Measurements from ENCODE around the gene UBE4B. TPM values are rescaled to one million over a fixed set of nuclear protein-coding genes. Genes with fewer than 3 reads are reported as not detected.

Gene UBE4B
- total and polyA plus RNA-seq, 2 of the 13 experiments (the other 11 are each of a cell fraction or from before 2014, with no cell fraction given), result 15.2 to 24.8 TPM

- TF ChIP-seq AFF4 (CRISPR knock-in tag; IDR thresholded peaks at IDR 0.05) (no peak), ZFP91 (CRISPR knock-in tag; IDR thresholded peaks at IDR 0.05; ENCODE audit: borderline replicate concordance) (no peak), HDAC2 (CRISPR knock-in tag; IDR thresholded peaks at IDR 0.05) (no peak), ZSCAN5A (CRISPR knock-in tag; IDR thresholded peaks at IDR 0.05; ENCODE audit: borderline replicate concordance) (no peak), ZNF441 (CRISPR knock-in tag; IDR thresholded peaks at IDR 0.05; ENCODE audit: borderline replicate concordance) (no peak), ZNF3 (CRISPR knock-in tag; IDR thresholded peaks at IDR 0.05) (no peak), ZNF510 (CRISPR knock-in tag; IDR thresholded peaks at IDR 0.05; ENCODE audit: low read depth) (no peak), TFDP1 (CRISPR knock-in tag; IDR thresholded peaks at IDR 0.05; ENCODE audit: borderline replicate concordance) (no peak), ZBTB7A (CRISPR knock-in tag; IDR thresholded peaks at IDR 0.05) (0 out of 2 replicates have a peak, but pooled peaks have one; percentile 1), ZMYM3 (CRISPR knock-in tag; IDR thresholded peaks at IDR 0.05) (no peak), NONO (IDR thresholded peaks at IDR 0.05) (no peak), NONO (CRISPR knock-in tag; conservative IDR thresholded peaks at IDR 0.05) (no peak), CEBPG (CRISPR knock-in tag; IDR thresholded peaks at IDR 0.05) (peak; percentile 52), NR3C1 (CRISPR knock-in tag; IDR thresholded peaks at IDR 0.05) (no peak), ZNF124 (CRISPR knock-in tag; IDR thresholded peaks at IDR 0.05) (no peak), ZNF644 (CRISPR knock-in tag; IDR thresholded peaks at IDR 0.05; ENCODE audit: low read depth) (no peak), SYNCRIP (IDR thresholded peaks at IDR 0.05; ENCODE audit: insufficient read depth, low read depth, low read length) (no peak), AKAP8 (CRISPR knock-in tag; IDR thresholded peaks at IDR 0.05) (no peak), LRRFIP1 (CRISPR knock-in tag; conservative IDR thresholded peaks at IDR 0.05) (no peak), ZNF737 (CRISPR knock-in tag; IDR thresholded peaks at IDR 0.05; ENCODE audit: borderline replicate concordance) (no peak), SIX4 (CRISPR knock-in tag; IDR thresholded peaks at IDR 0.05) (no peak), ARNT (IDR thresholded peaks at IDR 0.05) (no peak)
These were observed 644 bp downstream of the UBE4B start (continued) for GRCh38 chr1:10033359-10033845.

Measured in HepG2 (cell line).